KG1 (cell line): ENCODE results near the gene ZNF528.

Experiments used
- DNase-seq: peaks from one replicate; lab custom pipeline; 2025; lab: John Stamatoyannopoulos, UW

The ZNF528 gene

DNA sequence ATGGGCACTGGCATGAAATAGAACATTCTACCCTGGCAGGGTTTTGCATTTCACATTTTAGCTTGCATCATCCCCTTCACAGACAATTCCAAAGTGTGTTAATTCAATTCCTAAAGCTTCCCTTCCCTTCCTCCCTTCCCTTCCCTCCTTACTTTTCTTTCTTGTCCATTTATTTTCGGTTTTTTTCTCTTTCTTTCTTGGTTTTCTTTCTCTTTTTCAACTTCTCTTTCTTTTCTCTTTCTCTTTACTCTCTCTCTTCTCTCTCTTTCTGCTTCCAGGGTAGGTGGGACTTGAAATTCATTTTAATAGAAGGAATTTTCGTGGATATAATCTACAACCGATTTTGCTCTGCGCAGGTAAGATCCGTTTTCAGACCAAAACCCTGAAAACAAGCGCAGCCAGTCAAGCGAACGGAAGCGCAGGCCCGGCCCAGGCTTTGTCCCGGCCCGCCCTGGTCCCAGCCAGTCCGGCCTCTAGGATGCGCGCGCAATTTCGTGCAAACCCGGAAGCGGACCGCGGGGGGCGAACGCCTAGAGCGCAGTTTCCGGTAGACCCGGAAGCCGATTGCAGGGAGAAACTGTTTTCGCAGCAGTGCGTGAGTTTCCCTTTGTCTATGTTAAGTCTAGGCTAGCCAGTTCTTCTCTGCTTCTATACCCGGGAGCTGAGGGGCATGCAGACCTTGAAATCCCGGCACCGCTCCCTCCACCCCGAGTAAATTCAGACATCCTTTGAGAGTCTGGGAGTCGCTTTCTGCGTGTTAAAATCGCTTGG, at the start of gene ZNF528:
Gene ZNF528, plus strand, starts transcription at position 540 of the 771 bp plus-strand sequence. CDS start 4,165 bp downstream, outside the sequence.
- DNase-seq, result peak; percentile 97

DNA sequence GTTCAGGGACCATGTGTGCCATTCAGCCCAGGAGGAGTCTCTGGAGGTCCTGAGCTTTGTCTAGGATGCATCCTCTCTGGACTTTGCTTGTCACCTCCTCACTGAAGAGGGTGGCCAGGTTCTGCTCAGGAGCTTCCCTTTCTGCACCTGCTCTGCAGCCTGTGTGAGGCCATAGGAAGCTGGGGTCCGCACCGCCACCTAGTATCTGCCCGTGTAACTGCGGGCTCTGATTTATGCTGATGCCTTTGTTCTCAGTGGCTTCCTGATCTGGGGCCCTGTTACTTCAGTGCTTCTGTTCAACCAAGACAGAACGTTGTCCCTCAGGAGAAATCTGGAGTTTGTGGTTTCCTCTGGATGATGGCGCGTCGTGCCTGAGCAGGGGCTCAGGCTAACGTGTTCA, 46.1 kb upstream of the ZNF528 start:
- DNase-seq, result no peak

- DNase-seq, result no peak
Measured at GRCh38 chr19:52366414-52366824, 31.2 kb upstream of the ZNF528 start.

DNA sequence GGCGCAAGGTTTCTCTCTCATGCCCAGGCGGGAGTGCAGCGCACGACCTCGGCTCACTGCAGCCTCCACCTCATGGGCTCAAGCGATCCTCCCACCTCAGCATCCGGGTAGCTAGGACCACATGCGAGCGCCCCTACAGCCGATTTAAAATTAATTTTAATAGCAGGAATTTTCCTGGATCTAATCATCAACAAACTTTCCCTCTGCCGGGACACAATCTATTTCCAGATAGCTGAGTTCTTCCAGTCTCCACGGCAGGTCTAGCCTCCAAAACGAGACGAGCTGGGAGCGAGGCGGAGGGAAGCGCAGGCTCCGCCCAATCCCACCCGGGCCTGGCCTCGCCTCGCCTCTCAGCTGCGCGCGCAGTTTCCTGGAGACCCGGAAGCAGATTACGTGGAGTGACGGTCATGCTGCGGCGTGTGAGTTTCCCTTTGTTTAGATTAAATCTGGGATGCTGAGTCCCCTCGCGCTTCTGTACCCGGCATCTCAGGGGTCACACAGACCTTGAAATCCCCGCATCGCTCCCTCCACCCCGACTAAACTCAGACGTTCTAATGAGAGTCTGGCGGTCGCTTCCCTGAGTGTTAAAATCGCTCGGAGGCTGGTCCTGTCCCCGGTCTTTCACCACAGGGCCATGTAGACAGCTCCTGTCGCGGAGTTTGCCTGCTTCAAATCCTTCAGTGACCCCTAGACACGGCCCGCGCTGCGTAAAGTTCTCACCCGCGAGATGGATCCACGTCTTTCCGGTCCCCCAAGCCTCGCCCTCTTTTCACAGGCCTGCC, 27.9 kb upstream of the ZNF528 start, which contains the start of gene ZNF880:
Gene ZNF880, plus strand, starts transcription at position 365 of the 782 bp plus-strand sequence. Its CDS starts 43 bp downstream, at position 408.
- peak; percentile 97 for DNase-seq

GRCh38 chr19:52370341-52370710, 27.3 kb upstream of the ZNF528 start:
- no peak for DNase-seq

DNA sequence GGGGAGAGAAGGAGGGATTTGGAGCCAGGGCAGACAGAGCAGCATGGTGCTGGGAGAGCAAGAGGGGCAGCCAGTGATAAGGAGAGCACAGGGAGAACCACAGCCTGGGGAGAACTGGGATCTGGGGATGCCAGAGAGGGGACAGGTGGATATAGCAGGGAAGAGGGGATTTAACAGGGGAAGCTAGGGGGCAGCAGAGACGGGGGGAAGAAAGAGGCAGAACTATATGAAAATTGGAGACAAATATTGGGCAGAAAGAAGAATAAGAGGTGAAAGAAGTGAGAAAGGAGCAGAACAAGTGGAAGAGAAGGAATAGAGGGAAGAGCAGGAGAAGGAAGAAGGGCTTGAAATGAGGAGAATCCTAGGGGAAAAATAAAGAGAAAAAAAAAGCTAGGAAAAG, 6.5 kb upstream of the ZNF528 start:
- DNase-seq, result no peak

GRCh38 chr19:52398081-52398441, 412 bp downstream of the ZNF528 start:
- DNase-seq, result no peak

DNA sequence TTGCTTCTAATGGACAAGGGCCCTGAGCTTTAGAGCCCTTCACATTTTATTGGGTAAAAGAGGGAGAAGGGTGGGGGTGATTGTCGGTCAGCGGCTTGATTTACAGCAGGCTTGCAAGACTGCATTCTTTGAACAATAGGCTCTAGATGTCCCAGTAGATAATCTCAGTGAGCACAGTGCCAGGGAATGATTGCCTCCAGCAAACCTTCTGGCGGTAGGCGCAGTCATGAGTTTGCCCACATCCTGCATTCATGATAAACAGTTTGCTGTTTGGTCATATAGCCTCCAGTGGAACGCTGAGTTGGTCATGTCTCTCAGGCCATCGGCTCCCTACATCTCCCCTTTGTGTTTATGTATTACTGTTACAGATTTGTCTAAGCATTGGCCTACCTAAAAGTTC, 12.6 kb downstream of the ZNF528 start:
- DNase-seq, result no peak

GRCh38 chr19:52415711-52416110, 18.1 kb downstream of the ZNF528 start:
- DNase-seq, result no peak

GRCh38 chr19:52428937-52429336, 31.3 kb downstream of the ZNF528 start, which contains the start of gene ZNF534:
Gene ZNF534 (plus strand): TSS chr19:52429148. CDS start chr19:52431475, 2,327 bp downstream.
- no peak for DNase-seq

- DNase-seq, result no peak
Measured at GRCh38 chr19:52442179-52442578, 44.5 kb downstream of the ZNF528 start.

GRCh38 chr19:52444506-52444905, 46.9 kb downstream of the ZNF528 start:
- no peak for DNase-seq

DNA sequence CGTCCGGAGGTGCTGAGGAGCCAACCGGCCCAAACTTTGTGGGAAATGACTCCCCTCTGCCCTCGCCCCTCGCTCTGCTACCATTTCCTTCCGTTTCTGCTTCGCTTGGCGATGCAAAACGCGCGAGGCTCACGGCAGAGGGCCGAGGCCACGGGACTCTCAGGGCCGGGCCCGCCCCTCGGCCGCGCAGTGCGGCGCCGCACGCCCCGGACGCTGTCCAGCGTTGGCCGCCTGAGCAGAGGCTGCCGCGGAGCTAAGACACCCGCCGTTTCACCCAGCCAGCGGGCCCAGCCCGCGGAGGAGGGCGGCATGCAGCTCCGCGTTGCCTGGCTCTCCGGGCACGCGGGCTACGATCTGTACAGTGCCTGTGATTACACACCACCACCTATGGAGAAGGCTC, 53.6 kb downstream of the ZNF528 start:
- DNase-seq, result no peak

GRCh38 chr19:52453324-52454094, 55.9 kb downstream of the ZNF528 start, which contains the start of gene ZNF578:
Gene ZNF578 (plus strand): TSS chr19:52453553. CDS start chr19:52501846, 48,293 bp downstream.
- peak; percentile 70 for DNase-seq

DNA sequence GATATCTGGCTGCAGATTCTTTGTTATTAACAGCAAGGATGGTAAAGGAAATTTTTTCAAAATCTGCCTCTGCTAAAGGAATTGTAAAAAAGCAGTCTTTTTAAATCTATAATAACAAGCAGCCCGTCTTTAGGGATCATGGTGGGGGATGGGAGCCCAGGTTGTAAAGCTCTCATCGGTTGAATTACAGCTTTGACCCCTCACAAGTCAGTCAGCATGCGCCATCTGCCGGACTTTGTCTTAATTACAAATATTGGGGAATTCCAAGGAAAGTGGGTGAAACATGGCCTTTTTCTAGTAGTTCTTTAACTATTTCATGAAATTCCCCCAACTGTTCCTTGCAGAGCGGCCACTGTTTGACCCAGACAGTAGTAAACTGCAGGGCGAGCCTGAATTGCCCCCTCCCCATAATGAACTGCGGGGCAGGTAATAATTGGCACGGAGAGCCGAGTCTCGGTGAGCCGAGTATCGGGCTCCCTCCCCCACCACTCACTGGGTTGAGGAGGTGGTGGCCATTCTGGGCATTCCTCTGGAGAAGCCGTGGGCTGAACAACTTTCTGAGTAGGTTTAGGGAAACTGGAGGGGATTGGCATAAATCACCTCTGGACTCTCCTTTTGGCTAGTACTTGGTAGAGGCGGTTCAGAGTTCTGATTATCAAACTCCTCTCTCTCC, 67.3 kb downstream of the ZNF528 start:
- DNase-seq, result no peak
